Upper lobe of right lung (tissue), 1 donor: ENCODE data around the gene PPP3R1. TPM values are rescaled to one million over a fixed set of nuclear protein-coding genes. Genes with fewer than 3 reads are reported as not detected.

Experiments used
- ATAC-seq: fragments of 200-7000 bp; cut with Tn5 transposase; one replicate; pipeline ENCODE4 v1.9.1; 2020; ENCODE audit warnings: mild to moderate bottlenecking, moderate library complexity
- DNase-seq: peaks from one replicate; pipeline ENCODE4 v3.0.0-alpha.2; 2020
- H3K27ac ChIP-seq: fragments of 200-600 bp; one replicate; pipeline ENCODE4 v1.8.0; 2022
- H3K27me3 ChIP-seq: fragments of 200-600 bp; one replicate; pipeline ENCODE4 v1.8.0; 2022; ENCODE audit warnings: mild to moderate bottlenecking
- H3K36me3 ChIP-seq: fragments of 200-600 bp; one replicate; pipeline ENCODE4 v1.8.0; 2022
- H3K4me1 ChIP-seq: fragments of 200-600 bp; one replicate; pipeline ENCODE4 v1.8.0; 2022
- H3K4me3 ChIP-seq: fragments of 200-600 bp; one replicate; pipeline ENCODE4 v1.8.0; 2022; ENCODE audit warnings: mild to moderate bottlenecking
- H3K9me3 ChIP-seq: fragments of 200-600 bp; one replicate; pipeline ENCODE4 v1.8.0; 2022
- intact Hi-C: fragments of 100-400 bp; cut with DNase I; formaldehyde crosslinking; loops from one replicate; pipeline ENCODE4 v1.11.0; 2022
- total RNA-seq: library from RNA; stranded (reverse); fragmentation: NEBNext Ultra II Directional; extraction: Animal tissue kit (Norgen Biotek cat#: 25700); gene quantifications from one replicate; pipeline ENCODE4 v1.2.1, GENCODE V29; 2021
- TF ChIP-seq, protein P1 (sequence below): fragments of 200-600 bp; IDR thresholded peaks from one replicate; pipeline ENCODE4 v1.8.0; 2022; ENCODE audit warnings: antibody characterized with exemption
- donor health status: DM: no; HTN: yes; CAD: no; lungs with severe emphysema.

Gene PPP3R1
- total RNA-seq, 1 donor from 2014 or later, result 59.2 TPM

DNA sequence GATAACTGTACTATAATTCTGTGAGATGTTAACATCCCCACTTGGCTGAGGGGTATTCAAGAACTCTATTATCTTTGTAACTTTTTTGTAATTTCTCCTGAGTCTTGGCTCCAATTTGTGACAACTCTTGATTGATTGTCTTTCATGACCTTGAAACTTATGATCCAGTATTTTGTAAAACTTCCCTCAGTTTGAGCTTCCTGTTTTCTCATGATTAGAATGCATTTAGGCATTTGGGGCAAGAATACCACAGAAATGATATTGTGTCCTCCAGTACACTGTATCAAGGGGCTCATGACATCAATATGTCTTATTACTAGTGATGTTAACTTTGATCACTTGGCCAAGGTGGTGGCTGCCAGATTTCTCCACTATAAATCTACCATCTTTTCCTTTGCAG, 57.2 kb downstream of the PPP3R1 start:
- no peaks in the 10 kb centered on the region for H3K36me3 ChIP-seq
- H3K4me3 ChIP-seq, result no peak overlapping the region
- peaks cover 40% of the 10 kb centered on the region for H3K4me1 ChIP-seq
- no peaks in the 10 kb centered on the region for H3K9me3 ChIP-seq
- intact Hi-C loops, result no loop called here
- TF ChIP-seq, protein P1, sequence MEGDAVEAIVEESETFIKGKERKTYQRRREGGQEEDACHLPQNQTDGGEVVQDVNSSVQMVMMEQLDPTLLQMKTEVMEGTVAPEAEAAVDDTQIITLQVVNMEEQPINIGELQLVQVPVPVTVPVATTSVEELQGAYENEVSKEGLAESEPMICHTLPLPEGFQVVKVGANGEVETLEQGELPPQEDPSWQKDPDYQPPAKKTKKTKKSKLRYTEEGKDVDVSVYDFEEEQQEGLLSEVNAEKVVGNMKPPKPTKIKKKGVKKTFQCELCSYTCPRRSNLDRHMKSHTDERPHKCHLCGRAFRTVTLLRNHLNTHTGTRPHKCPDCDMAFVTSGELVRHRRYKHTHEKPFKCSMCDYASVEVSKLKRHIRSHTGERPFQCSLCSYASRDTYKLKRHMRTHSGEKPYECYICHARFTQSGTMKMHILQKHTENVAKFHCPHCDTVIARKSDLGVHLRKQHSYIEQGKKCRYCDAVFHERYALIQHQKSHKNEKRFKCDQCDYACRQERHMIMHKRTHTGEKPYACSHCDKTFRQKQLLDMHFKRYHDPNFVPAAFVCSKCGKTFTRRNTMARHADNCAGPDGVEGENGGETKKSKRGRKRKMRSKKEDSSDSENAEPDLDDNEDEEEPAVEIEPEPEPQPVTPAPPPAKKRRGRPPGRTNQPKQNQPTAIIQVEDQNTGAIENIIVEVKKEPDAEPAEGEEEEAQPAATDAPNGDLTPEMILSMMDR, result no peak
- no peak overlapping the region for H3K27ac ChIP-seq
- ATAC-seq, result no peak
- DNase-seq, result no peak
- no peaks in the 10 kb centered on the region for H3K27me3 ChIP-seq

DNA sequence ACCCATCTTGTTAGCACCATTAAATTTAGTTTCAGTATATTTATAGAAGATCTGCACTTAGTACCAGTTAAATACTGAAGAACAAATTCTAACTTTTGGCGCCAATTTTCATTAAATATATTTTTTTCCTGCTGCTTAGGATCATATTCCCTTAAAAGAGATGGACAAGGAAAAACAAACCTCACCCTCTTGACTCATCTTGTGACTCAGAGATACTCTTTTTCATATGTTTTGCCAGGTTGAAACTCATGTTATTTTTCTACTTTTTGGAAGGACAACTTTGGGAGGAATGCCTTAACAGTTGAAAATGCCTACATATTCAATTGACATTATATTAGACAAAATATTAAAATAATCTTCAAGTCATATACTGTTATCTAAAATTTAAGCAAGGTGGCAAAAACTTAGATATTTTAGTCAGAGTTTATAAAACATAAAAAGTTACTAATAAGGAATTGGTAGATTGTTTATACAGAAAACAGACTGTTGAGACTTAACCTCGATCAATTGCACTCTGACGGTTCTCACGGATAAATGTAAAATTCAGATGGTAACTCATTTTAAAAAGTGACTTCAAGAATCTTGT, 58.5 kb downstream of the PPP3R1 start:
- Histone ChIP-seq H3K4me3 (no peak overlapping the region), H3K36me3 (no peaks in the 10 kb centered on the region), H3K27ac (no peak overlapping the region), H3K9me3 (no peaks in the 10 kb centered on the region), H3K4me1 (peaks cover 47% of the 10 kb centered on the region), H3K27me3 (no peaks in the 10 kb centered on the region)
- ATAC-seq (no peak), DNase-seq (no peak)
- intact Hi-C loops, result no loop called here
- TF ChIP-seq, protein P1, result no peak

DNA sequence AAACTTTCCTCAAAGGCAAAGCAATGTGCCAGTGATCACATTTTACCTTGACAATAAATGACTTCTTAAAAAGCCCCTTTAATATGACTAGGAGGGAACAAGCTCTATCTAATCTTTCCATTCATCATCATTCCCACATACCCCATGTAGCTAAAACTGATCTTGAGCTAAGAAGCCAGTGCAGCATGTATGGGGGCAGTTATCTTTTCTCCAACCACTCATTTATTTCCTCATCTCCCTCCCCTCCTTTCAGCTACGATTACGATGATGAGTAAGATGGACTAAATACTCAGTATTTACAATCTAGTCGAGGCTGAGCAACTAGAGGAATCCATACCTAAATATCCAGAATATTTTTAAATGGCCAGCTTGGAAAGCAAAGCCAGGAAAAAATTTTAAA, 59.2 kb downstream of the PPP3R1 start:
- H3K27me3 ChIP-seq, result no peaks in the 10 kb centered on the region
- no peak overlapping the region for H3K4me3 ChIP-seq
- no peaks in the 10 kb centered on the region for H3K9me3 ChIP-seq
- intact Hi-C loops, result no loop called here
- TF ChIP-seq, protein P1, result no peak
- peaks cover 51% of the 10 kb centered on the region for H3K4me1 ChIP-seq
- H3K27ac ChIP-seq, result no peak overlapping the region
- ATAC-seq (no peak), DNase-seq (no peak)
- H3K36me3 ChIP-seq, result no peaks in the 10 kb centered on the region

DNA sequence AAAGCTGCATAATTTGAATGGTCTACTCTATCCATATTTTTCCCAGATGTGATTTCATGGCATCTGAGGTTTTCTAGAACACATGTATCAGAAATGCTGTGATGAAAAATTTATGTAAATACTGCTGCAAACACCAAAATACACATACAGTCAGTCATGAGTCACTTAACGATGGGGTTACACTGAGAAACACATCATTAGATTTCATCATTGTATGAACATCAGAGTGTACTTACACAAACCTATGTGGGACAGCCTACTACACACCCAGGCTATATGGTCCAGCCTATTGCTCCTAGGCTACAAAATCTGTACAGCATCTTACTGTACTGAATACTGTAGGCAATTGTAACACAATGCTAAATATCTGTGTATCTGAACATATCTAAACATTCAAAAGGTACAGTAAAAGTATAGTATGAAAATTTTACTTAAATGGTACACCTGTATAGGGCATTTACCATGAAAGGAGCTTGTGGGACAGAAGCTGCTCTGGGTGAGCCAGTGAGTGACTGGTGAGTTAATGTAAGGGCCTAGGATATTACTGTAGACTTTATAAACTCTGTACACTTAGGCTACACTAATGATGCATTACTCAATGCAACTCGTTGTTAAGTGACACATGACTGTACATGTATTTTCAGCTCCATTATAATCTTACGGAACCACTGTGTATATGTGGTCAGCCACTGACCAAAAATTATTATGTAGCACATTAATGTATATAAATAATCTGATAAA, 61.2 kb downstream of the PPP3R1 start:
- H3K4me3 ChIP-seq, result no peak overlapping the region
- intact Hi-C loops, result no loop called here
- no peaks in the 10 kb centered on the region for H3K9me3 ChIP-seq
- no peak overlapping the region for H3K27ac ChIP-seq
- H3K4me1 ChIP-seq, result peaks cover 42% of the 10 kb centered on the region
- no peaks in the 10 kb centered on the region for H3K27me3 ChIP-seq
- TF ChIP-seq, protein P1, result no peak
- peaks cover 4% of the 10 kb centered on the region for H3K36me3 ChIP-seq
- DNase-seq (no peak), ATAC-seq (peak; percentile 48)

GRCh38 chr2:68189991-68190784, 62.1 kb downstream of the PPP3R1 start:
- TF ChIP-seq, protein P1, result no peak
- intact Hi-C loops, result loop anchor here (10.0 kb wide), 1 partner anchor 55 kb away; no protein-coding TSS in a partner anchor
- Histone ChIP-seq H3K36me3 (peaks cover 11% of the 10 kb centered on the region), H3K27ac (no peak overlapping the region), H3K27me3 (no peaks in the 10 kb centered on the region), H3K4me3 (no peak overlapping the region), H3K4me1 (peaks cover 32% of the 10 kb centered on the region), H3K9me3 (no peaks in the 10 kb centered on the region)
- ATAC-seq, result no peak
- no peak for DNase-seq
